Liver (tissue), 3 donors: ENCODE data around the gene EPS8.

Source experiments
- CTCF ChIP-seq: fragments of 150-350 bp; IDR thresholded peaks from 2 replicates; pipeline ENCODE4 v1.5.1; 2017; ENCODE audit warnings: improper control_type of control experiment, low read depth, low read length; ENCODE audit not compliant: missing input control
- EGR1 ChIP-seq, 2 donors: IDR thresholded peaks; 2 replicates each; pipeline ENCODE4 v1.6.1; 2016 to 2018; ENCODE audit warnings: antibody characterized with exemption in 2 of 2, low read depth in 2 of 2
- FOXA1 ChIP-seq: IDR thresholded peaks from 2 replicates; pipeline ENCODE4 v1.6.1; 2016; ENCODE audit warnings: antibody characterized with exemption
- GABPA ChIP-seq, 2 donors: IDR thresholded peaks in 1 of 2; conservative IDR thresholded peaks in 1 of 2; 2 replicates each; pipeline ENCODE4 v1.6.1; 2016; ENCODE audit warnings: antibody characterized with exemption in 2 of 2, mild to moderate bottlenecking in 1 of 2, moderate library complexity in 1 of 2
- JUND ChIP-seq, 2 donors: IDR thresholded peaks; 2 replicates each; pipeline ENCODE4 v1.6.1; 2016; ENCODE audit warnings: antibody characterized with exemption in 2 of 2
- MAX ChIP-seq: IDR thresholded peaks from 2 replicates; pipeline ENCODE4 v1.6.1; 2016; ENCODE audit warnings: antibody characterized with exemption
- RAD21 ChIP-seq, 2 donors: IDR thresholded peaks; 2 replicates each; pipeline ENCODE4 v1.6.1; 2016; ENCODE audit warnings: antibody characterized with exemption in 2 of 2, mild to moderate bottlenecking in 2 of 2
- REST ChIP-seq: IDR thresholded peaks from 2 replicates; pipeline ENCODE4 v1.6.1; 2016; ENCODE audit warnings: antibody characterized with exemption, mild to moderate bottlenecking
- RXRA ChIP-seq, 2 donors: IDR thresholded peaks; 2 replicates each; pipeline ENCODE4 v1.6.1; 2017 to 2018; ENCODE audit warnings: antibody characterized with exemption in 2 of 2, mild to moderate bottlenecking in 1 of 2
- SP1 ChIP-seq: IDR thresholded peaks from 2 replicates; pipeline ENCODE4 v1.6.1; 2018; ENCODE audit warnings: antibody characterized with exemption, mild to moderate bottlenecking
- TAF1 ChIP-seq: conservative IDR thresholded peaks from 2 replicates; pipeline ENCODE4 v1.6.1; 2016; ENCODE audit warnings: antibody characterized with exemption, mild to moderate bottlenecking
- YY1 ChIP-seq: IDR thresholded peaks from 2 replicates; pipeline ENCODE4 v1.6.1; 2016; ENCODE audit warnings: antibody characterized with exemption, mild to moderate bottlenecking
- ZBTB33 ChIP-seq: IDR thresholded peaks from 2 replicates; pipeline ENCODE4 v1.6.1; 2016; ENCODE audit warnings: antibody characterized with exemption
- donor health status: healthy.
- donor health status: healthy.

- TF ChIP-seq GABPA (IDR thresholded peaks at IDR 0.05 in 1 of 2, conservative IDR thresholded peaks at IDR 0.05 in 1 of 2), result no peak
- no peak for TF ChIP-seq CTCF
- TF ChIP-seq YY1, result no peak
- no peak for TF ChIP-seq REST
- no peak for TF ChIP-seq SP1
- no peak for TF ChIP-seq MAX
- TF ChIP-seq RXRA (IDR thresholded peaks at IDR 0.05), result no peak
- no peak for TF ChIP-seq TAF1
- TF ChIP-seq JUND (IDR thresholded peaks at IDR 0.05), result no peak
- TF ChIP-seq RAD21 (IDR thresholded peaks at IDR 0.05), result no peak
- TF ChIP-seq FOXA1, result no peak
- TF ChIP-seq ZBTB33, result no peak
- TF ChIP-seq EGR1 (IDR thresholded peaks at IDR 0.05; ENCODE audit: low read depth in 2 of 2), result no peak
Measured at GRCh38 chr12:15664491-15664890, 124.7 kb downstream of the EPS8 start.
